TTC549 (cell line): ENCODE measurements around the gene NHLRC1.

Source experiments
- FAIRE-seq: peaks from 2 replicates; lab custom pipeline; 2012; peaks lifted over from hg19 to GRCh38; lab: Jason Lieb, UNC

NHLRC1 gene

DNA sequence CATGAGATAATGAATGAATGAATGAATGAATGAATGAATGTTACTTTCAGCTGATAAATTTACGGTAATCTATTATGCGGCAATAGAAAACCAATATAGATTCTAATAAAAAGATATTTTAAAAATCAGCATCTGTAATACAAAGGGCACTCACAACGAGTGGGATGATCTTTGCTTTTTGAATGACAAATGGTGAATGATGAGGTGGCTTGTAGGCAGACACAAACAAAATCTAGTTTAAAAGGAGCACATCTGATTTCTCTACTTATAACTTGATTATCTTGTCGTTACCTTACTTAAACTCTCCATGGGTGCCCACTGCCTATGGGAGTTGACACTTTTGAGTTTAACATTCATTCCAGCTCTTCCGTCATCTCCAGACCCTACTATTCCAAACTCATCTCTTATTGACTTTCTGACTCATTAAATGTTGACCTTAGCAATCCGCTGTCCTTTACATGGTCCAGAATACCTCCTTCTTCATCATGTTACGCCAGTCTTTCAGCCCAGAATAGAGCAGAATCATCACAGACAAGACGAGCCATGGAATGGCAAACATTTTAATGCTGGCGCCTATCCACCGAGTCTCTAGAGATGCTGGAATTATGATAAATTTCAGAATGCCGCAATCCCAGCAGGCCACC, 41.3 kb downstream of the NHLRC1 start:
- no peak for FAIRE-seq

DNA sequence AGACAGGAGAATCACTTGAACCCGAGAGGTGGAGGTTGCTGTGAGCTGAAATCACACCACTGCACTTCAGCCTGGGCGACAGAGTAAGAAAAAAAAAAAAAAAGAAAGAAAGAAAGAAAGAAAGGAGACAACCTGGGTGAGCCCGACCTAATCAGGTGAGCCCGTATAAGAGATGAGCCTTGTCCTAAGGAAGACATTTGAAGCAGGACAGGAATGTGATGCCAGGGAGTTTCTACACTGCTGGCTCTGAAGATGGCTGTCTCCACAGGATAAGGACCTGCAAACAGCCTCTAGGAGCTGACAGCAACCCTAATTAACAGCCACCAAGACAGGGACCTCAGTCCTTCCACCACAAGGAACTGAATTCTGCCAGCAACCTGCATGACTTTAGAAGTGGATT, 41.9 kb downstream of the NHLRC1 start:
- FAIRE-seq, result no peak

DNA sequence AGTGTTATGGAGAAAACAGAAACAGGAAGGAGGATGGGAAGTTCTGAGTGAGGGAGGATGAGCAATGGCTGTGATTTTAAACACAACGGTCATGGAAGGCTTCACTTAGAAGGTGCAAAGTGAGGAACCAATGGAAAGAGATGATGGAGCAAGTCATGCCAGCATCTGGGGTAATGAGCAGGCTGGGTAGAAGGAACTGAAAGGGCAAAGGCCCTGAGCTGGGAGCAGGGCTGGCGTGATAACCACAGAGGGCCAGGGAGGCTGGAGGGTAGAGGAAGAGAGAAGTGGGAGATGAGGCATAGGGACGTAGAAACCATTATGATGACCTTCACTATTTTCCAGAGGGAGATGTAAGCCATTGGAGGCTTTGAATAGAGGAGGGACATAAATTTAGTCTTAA, 43.6 kb downstream of the NHLRC1 start:
- FAIRE-seq, result no peak

DNA sequence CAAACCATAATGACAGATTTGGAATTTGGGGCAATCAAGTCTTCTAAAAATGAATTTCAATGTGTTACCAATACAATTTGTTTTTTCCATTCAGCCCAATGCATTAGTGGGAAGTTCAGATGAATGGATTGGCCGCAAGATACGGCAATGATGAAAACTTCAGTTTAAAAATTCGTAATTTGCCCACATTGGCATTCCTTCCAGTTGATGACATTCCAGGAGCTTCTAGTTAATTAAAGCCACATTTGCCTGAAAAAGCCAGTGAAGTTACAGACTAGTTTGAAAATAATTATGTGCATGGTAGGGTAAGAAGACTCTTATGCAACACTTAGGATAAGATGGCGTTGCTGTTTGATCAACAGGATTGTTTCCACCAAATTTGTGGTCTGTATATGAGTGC, 46.2 kb downstream of the NHLRC1 start:
- FAIRE-seq, result no peak

DNA sequence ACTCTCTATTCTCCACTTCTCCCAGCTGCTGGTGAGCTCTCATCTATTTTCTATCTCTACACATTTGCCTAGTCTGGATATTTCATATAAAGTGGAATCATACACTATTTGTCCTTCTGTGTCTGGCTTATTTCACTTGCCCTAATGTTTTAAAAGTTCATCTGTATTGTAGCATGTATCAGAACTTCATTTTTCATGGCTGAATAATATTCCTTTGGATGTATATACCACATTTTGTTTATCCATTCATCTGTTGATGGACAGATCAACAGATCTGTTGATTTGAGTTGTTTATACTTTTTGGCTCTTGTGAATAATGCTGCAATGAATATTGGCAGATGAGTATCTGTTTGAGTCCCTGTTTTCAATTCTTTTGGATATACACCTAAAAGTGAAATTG, 49.6 kb downstream of the NHLRC1 start:
- no peak for FAIRE-seq

DNA sequence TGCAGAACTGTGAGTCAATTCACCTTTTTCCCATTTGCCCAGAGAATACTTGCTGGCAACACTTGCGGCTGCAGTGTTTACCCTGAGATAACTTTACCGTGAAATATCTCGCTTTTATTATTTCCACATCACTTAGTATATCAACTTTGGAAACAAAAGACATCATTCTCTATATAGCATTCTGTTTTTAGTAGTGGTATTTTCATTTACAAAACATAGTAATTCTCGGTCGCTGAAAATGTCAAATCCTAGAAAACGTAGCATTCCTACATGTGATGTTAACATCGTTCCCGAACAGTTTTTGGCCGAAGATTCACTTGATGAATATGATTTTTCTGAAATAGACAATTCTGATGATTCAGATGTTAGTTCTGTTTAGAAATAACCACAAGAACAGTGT, 52.0 kb downstream of the NHLRC1 start:
- no peak for FAIRE-seq
